K562 (cell line): ENCODE measurements around the gene TLN1. TPM values are rescaled to one million over a fixed set of nuclear protein-coding genes. Genes with fewer than 3 reads are reported as not detected.

ENCODE experiments used
- FIP1L1 ChIP-seq: fragments of 200-400 bp; formaldehyde crosslinking; IDR thresholded peaks from 2 replicates; pipeline ENCODE4 v1.6.1; 2018; ENCODE audit warnings: mild to moderate bottlenecking, low read depth, low read length; ENCODE audit not compliant: poor library complexity, severe bottlenecking
- FOXK2 ChIP-seq, 2 experiments: fragments of 450-650 bp; IDR thresholded peaks in 1 of 2; conservative IDR thresholded peaks in 1 of 2; 2 replicates each; pipeline ENCODE4 v1.6.1; 2016; ENCODE audit warnings: low read depth in 2 of 2, mild to moderate bottlenecking in 1 of 2
- NFE2 ChIP-seq: IDR thresholded peaks from 2 replicates; pipeline ENCODE4 v1.6.1; 2014; ENCODE audit warnings: antibody characterized with exemption, low read depth
- PRDM10 ChIP-seq: fragments of 450-650 bp; IDR thresholded peaks from 2 replicates; pipeline ENCODE4 v1.6.1; 2018; ENCODE audit not compliant: partially characterized antibody
- SP1 ChIP-seq: sonication (generic); formaldehyde crosslinking; IDR thresholded peaks from 2 replicates; pipeline ENCODE4 v1.8.1; 2022; ENCODE audit warnings: mild to moderate bottlenecking, missing genetic modification reagents
- SRSF3 ChIP-seq: fragments of 200-400 bp; formaldehyde crosslinking; IDR thresholded peaks from 2 replicates; pipeline ENCODE4 v1.6.1; 2016; ENCODE audit warnings: mild to moderate bottlenecking, low read length, moderate library complexity; ENCODE audit not compliant: insufficient read depth
- TAF1 ChIP-seq: IDR thresholded peaks from 2 replicates; pipeline ENCODE4 v1.6.1; 2011; ENCODE audit warnings: mild to moderate bottlenecking, low read length, moderate library complexity; ENCODE audit not compliant: insufficient read depth, control insufficient read depth, severe bottlenecking; ENCODE audit errors: extremely low read depth
- ZBTB40 ChIP-seq, 2 experiments: fragments of 450-650 bp in 1 of 2; sonication (generic) in 1 of 2; formaldehyde crosslinking in 1 of 2; IDR thresholded peaks; 2 replicates each; pipeline versions ENCODE4 v1.7.1 to v1.9.0; 2016 to 2022; ENCODE audit warnings: inconsistent platforms in 1 of 2, mild to moderate bottlenecking in 1 of 2, missing genetic modification reagents in 1 of 2
- ZNF324 ChIP-seq: fragments of 250-450 bp; sonication (Bioruptor Pico); IDR thresholded peaks from 2 replicates; pipeline ENCODE4 v1.4.0; 2020; ENCODE audit warnings: mild to moderate bottlenecking
- ZNF668 ChIP-seq: fragments of 250-450 bp; sonication (Bioruptor Pico); IDR thresholded peaks from 2 replicates; pipeline ENCODE4 v1.8.0; 2022; ENCODE audit warnings: mild to moderate bottlenecking, inconsistent platforms
- polyA plus RNA-seq, 8 experiments: library from polyadenylated mRNA; depleted of rRNA in 4 of 8; stranded (reverse) in 5 of 8; unstranded in 3 of 8; fragments of >200 nt; fragmentation: Nextera tagmentation in 2 of 8; fragmentation: Illumina TruSeq in 1 of 8; extraction: Ambion mirVana in 2 of 8; extraction: Trizol in 1 of 8; gene quantifications; 2 replicates each; pipeline versions ENCODE4 v1.2.1 to v1.2.3, GENCODE V29; 2011 to 2014; ENCODE audit warnings: inconsistent platforms in 1 of 8, missing spikeins in 1 of 8
- total RNA-seq, 7 experiments: library from RNA; depleted of rRNA in 6 of 7; stranded (reverse); fragments of >200 nt in 6 of 7; fragmentation: Illumina TruSeq in 2 of 7; extraction: Trizol in 2 of 7; gene quantifications; 2 replicates each; pipeline versions ENCODE4 v1.2.1 to v1.2.3, GENCODE V29; 2011 to 2021; ENCODE audit warnings: low replicate concordance in 1 of 7
- TF ChIP-seq, protein P1 (sequence below), 2 experiments: fragments of 200-800 bp in 1 of 2; sonication (Bioruptor generic) in 1 of 2; sonication (generic) in 1 of 2; formaldehyde crosslinking in 1 of 2; IDR thresholded peaks in 1 of 2; conservative IDR thresholded peaks in 1 of 2; 2 replicates each; pipeline versions ENCODE4 v1.5.0 to v1.6.1; 2016 to 2020; ENCODE audit warnings: missing compliant biosample characterization in 1 of 2, missing genetic modification characterization in 1 of 2, missing genetic modification reagents in 1 of 2

Gene TLN1
- total and polyA plus RNA-seq, 9 of the 15 experiments (the other 6 are each of a cell fraction or from before 2014, with no cell fraction given), result 3.6 to 240 (median 54.8) TPM

GRCh38 chr9:35732185-35732799 is at the start of gene TLN1, which contains the start of gene CREB3 (continued):
- TF ChIP-seq SRSF3, result no peak
- peak; percentile 23 for TF ChIP-seq PRDM10
- TF ChIP-seq ZNF324 (CRISPR knock-in tag), result no peak
- no peak for TF ChIP-seq ZNF668
- peak; percentile 46 for TF ChIP-seq FIP1L1
- TF ChIP-seq FOXK2 (conservative IDR thresholded peaks at IDR 0.05 in 1 of 2, IDR thresholded peaks at IDR 0.05 in 1 of 2; ENCODE audit: low read depth in 2 of 2), result 0 out of 4 replicates have a peak, but pooled peaks of 1 of the 2 experiments have one; percentile 16
- TF ChIP-seq NFE2, result no peak
- TF ChIP-seq SP1 (CRISPR knock-in tag), result peak; percentile 80
- peak; percentile 95 for TF ChIP-seq ZBTB40 (IDR thresholded peaks at IDR 0.05)
- TF ChIP-seq ZBTB40 (CRISPR knock-in tag; IDR thresholded peaks at IDR 0.05), result no peak
- TF ChIP-seq, protein P1, sequence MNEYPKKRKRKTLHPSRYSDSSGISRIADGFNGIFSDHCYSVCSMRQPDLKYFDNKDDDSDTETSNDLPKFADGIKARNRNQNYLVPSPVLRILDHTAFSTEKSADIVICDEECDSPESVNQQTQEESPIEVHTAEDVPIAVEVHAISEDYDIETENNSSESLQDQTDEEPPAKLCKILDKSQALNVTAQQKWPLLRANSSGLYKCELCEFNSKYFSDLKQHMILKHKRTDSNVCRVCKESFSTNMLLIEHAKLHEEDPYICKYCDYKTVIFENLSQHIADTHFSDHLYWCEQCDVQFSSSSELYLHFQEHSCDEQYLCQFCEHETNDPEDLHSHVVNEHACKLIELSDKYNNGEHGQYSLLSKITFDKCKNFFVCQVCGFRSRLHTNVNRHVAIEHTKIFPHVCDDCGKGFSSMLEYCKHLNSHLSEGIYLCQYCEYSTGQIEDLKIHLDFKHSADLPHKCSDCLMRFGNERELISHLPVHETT (CRISPR knock-in tag; conservative IDR thresholded peaks at IDR 0.05 in 1 of 2, IDR thresholded peaks at IDR 0.05 in 1 of 2), result peak in 1 of 2 experiments; percentile 97; a peak in 2 of 4 replicates
- TF ChIP-seq TAF1, result peak; percentile 77
